ENCODE measurements around the gene THSD7A.

The THSD7A gene

GRCh38 chr7:11394438-11394837, 437.6 kb downstream of the THSD7A start:
- no peak for DNase-seq

DNA sequence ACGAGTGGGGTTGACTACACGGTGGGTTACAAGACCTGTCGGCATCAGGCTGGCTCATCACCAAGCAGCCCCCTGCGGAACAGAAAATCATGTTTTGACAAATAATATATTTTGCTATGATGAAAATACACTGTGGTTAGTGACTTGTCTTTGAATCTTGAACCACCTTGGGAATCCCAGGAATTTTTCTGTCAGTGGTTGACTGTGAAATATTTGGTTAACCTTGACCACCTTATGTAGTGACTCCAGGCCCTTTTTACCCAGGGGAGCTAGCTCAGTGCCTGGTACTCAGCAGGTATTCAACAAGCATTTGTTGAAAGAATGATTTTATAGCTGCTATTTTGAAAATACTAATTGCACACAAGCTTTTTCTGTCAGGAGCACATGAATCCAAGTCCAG, 452.4 kb downstream of the THSD7A start:
- no peak for DNase-seq

GRCh38 chr7:11376529-11376928, 455.5 kb downstream of the THSD7A start:
- no peak for DNase-seq

GRCh38 chr7:11374629-11375028, 457.4 kb downstream of the THSD7A start:
- DNase-seq, result no peak

DNA sequence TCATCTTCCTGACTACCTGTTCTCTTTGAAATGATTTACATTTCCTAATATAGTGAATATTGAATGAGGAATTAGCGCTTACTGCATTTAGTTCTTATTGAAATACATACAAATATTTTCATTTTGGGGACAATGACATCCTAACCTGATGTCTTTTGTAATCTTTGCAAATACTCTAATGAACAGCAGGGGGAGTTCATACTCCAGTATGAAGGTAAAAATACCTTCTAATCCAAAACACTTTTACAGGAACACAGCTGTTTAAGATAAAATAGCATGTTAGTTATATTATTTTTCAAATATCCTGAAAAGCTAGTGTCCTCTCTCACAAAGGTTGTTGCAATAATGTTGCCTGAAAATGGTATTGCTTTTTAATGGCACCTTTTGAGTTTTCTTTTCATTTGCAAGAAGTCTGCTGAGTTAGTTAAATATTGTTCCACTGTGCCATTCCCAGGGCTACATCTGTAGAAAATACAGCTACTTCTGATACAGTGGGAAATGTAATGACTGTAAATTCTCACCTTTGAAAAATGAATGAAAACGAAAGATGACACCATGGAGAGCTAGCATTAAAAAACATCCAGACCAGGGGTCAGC, 458.4 kb downstream of the THSD7A start:
- peak; percentile 8 for DNase-seq

GRCh38 chr7:11369696-11370095, 462.3 kb downstream of the THSD7A start:
- no peak for DNase-seq

DNA sequence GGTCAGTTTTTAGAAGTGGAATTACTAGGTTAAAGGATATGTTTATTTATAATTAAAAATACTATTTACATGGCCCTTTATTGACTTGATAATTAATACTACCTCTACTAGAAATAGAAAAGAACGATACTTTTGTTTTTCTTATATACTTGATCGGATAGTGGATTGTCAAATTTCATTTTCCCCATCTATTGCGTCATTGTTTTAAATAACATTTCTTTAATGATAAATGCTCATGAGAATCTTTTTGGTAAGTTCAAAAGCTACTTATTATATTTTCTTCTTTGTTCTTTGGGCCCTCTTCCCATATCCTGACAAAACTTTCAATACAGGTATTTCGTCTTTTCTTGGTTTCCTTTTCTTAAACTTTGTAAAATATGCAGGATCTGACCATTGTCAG, 465.9 kb downstream of the THSD7A start:
- no peak for DNase-seq

- no peak for DNase-seq
Observed at GRCh38 chr7:11358637-11359036, 473.4 kb downstream of the THSD7A start.

DNA sequence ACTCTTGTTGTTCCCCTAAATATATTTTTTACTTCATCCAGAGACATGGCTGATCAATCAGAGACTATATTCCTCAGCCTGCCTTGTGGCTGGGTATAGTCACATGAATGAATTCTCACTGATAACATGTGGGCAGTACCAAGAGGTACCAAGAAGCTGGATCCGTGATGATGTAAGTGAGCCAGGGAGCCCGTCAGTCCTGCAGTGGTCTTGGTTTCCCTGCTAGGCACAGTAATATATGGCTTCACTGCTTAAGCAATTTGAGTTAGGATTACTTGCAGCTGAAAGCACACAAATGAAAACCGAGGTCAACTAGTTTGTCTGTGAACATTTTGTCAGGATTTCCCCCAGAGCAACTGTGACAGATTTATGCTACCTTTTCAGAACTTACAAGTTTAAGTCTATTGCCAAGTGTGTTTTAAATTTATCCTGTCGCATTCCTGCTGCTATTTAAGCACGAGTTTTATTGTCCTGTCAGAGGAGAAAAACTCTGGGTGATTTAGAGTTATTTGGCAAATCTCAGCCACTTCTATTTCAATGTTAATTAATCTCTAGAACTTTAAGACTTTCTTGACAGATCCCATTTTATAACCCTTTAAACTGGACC, 476.5 kb downstream of the THSD7A start:
- no peak for DNase-seq

DNA sequence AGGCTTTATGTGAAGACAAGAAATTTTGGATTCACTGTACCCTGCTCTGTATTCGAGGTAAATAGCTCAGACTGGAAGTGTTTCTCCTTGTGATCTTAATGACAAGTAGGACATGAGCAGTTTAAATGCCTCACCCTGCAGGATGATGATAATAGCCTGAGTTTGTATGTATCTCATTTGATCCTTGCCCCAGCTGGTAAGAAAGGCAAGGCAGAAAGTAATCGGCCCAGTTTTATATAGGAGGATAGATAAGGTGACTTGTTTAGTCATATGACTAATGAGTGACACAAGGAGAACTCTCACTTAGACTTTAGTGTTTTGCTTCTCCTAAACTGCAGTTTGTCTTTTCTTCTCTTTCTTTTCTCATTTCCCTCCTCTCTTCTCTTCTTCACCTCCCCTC, 485.7 kb downstream of the THSD7A start:
- no peak for DNase-seq

DNA sequence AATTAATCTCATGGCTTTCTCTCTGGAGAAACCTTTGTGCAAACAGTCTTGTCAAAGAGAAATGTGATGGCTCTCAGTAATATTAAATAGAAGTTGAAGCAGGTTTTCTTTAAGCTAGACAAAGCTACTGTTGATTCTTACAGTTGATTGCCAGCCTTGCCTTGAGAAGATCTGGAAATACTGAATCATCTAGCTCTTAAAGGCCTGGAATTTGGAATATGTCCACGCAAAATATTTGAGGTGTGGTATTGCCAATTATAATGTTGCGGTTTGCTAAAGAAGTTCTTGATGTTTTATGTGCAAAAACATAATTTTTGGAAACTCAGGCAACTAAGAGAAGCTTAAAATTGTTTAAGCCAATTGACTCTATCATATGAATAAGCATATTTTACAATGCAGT, 486.4 kb downstream of the THSD7A start:
- peak; percentile 62 for DNase-seq

DNA sequence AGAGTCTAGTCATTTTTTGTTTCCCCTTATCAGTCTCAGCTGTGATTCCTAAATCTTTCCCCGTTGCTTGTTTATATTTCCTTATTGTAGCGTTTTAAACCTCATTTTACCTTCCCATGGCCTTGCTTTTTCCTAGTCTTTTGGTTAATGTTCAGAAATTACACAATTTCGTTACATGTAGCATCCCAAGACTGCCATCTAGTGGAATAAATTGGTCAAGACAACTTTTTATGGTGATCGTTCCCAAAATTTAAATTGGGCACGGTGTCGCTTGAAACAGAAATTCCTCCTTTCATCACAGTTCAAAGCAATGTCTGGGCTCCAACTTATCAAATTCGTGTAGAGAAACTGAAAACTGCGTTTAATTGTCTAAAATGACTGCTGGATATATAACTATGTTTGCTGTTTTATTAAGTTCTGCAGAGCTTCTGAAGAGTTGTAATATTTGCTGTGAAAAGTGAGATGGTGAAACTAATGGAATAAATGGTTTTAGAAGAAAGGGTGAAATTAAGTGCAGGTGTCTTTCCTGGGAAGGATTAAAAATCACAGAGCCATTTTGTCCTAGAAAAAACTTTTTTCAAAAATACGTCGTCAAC, 488.1 kb downstream of the THSD7A start:
- DNase-seq, result peak; percentile 47

DNA sequence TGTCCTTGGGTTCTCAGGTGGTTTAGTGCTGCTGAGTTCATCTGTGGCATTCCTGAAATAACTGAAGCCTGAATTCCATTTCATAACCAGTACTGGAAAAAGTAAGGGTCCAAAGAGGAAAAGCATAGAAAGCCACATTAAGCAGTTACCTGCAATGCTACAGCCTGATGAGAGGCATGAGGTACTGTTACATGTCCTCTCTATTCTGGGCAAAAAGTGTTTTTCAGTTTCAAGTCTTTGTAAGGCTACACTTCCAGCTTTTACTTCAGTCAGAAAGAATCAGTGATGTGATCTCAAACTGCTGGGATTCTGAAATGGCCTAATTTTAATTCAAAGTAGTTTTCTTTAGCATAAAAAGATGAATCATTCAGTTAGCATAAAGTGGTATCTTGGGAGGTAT, 488.9 kb downstream of the THSD7A start:
- no peak for DNase-seq

DNA sequence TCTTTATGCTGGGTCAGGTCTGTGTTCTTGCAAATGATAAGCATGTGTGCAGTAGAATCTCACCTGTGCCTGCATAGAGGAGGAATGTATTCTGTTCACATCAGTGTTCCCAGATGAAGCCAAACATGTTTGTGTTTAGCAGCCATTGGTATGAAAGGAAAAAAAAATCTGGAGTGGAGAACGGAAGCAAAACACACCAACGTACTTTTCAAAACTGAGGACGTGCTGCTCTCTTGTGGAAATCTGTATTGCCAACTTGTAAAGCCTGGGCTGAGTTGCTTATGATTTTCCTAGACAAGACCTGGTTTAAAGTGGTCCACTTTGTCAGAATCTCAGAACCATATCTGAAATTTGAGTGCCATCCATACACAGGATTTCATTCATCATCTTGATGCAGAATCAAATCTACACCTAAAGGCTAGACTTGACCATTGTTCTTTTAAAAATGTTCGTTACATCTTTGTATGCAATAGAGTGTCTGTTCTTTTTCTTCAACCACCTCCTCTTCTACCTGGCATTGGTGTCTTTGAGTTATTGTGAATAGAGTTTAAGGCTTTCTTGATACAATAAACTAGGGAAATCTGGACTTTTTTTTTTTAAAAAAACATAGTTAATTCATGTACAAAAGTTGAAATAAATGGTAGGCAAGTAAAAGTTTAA, 490.6 kb downstream of the THSD7A start:
- peak; percentile 47 for DNase-seq

DNA sequence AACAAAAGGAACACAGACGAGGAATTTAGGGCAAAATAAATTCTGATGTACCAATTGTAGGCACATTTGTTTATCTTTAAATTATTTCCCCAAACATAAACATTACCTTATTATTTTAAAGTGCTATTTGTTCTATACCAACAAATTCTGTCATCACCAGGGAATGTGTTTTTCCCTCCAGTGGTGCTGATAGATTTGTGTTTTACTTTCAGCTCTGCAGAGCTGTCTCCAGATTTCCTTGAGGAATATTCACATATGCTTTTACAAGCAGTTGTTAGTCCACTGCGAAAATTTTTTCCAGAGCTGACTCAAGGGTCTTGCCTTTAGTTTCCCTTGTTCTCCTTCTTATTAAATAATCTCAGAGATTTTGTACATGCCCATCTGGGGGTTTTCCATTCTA, 495.6 kb downstream of the THSD7A start:
- peak; percentile 32 for DNase-seq

GRCh38 chr7:11335947-11336346, 496.1 kb downstream of the THSD7A start:
- peak; percentile 7 for DNase-seq

GRCh38 chr7:11332865-11333228, 499.2 kb downstream of the THSD7A start:
- no peak for DNase-seq

- DNase-seq, result no peak
Observed at GRCh38 chr7:11332186-11332864, 499.7 kb downstream of the THSD7A start.

- DNase-seq, result peak; percentile 27
Observed at GRCh38 chr7:11331128-11332102, 500.6 kb downstream of the THSD7A start.

DNA sequence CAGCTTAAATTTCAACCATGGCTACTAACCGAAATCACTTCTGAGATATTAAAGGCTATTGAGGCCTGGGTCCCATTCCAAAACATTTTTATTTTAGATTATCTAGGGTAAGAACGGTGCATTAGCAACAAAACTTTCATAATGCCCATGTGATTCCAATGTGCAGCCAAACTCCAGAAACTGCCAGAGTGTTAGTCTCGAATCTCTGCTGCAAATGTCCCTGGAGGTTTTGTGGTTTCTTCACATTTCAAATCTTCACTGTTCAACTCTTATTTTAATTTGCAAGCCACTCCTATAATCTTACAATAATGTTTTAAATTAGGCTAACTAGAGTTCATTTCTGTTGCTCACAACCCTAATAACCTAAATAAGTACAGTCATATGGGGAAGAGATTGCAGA, 501.3 kb downstream of the THSD7A start:
- no peak for DNase-seq

DNA sequence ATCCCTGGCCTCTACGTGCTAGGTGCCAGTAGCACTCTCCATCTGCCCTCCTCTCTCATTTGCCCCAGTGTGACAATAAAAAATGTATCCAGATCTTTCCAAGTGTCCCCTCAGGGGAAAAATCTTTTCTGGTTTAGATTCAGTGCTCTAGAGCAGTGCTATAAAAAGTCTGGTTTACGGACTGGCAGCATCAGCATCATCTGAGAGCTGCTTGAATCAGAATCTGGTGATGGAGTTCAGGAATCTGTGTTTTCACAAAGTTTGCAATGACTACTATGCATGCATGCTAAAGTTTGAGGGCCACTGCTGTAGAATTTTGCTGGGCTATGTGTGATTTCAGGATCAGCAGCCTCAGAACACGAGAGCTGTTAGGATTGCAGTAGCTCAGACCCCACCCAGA, 501.8 kb downstream of the THSD7A start:
- no peak for DNase-seq

DNA sequence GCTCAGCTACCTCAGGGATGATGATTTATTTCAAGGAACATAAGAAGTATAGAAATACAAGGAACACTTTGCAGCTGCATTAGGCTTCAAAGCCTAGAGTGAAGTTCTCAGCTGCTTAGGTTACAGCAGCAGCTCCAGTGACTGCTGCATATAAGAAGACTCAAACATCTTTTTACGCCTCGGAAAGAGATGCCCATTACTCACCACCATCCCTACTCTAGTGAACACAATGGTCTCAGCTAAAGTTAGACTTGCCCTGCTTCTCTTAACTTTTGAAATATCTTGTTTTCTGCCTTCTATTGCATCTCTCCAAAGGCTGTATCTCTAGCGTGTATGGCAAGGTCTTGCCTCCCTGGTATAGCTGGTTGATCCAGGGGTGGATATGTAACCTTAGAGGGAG, 502.4 kb downstream of the THSD7A start:
- DNase-seq, result no peak

Data from fibroblast of skin of back (primary cell).